ENCODE results near the gene POLR3F.

DNA sequence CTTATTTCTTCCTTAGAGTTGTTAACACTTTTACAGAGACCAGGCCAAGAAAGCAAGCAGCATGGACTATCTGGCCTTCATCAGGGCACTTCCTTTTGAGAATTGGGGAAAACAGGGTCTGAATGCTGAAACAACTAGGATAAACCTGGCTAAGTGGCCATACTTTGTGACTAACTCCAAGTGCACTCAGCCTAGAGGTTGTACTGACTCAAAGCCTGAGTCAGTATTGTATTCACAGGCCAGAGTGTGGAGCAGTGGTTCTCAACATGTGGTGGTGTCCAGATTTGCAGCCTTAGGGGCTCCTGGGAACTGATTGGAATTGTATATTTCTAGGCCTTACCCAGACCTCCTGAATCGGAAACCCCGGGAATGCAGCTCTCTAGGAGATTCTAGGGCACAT is 60.6 kb downstream of the POLR3F start:
- TF ChIP-seq, protein P1, sequence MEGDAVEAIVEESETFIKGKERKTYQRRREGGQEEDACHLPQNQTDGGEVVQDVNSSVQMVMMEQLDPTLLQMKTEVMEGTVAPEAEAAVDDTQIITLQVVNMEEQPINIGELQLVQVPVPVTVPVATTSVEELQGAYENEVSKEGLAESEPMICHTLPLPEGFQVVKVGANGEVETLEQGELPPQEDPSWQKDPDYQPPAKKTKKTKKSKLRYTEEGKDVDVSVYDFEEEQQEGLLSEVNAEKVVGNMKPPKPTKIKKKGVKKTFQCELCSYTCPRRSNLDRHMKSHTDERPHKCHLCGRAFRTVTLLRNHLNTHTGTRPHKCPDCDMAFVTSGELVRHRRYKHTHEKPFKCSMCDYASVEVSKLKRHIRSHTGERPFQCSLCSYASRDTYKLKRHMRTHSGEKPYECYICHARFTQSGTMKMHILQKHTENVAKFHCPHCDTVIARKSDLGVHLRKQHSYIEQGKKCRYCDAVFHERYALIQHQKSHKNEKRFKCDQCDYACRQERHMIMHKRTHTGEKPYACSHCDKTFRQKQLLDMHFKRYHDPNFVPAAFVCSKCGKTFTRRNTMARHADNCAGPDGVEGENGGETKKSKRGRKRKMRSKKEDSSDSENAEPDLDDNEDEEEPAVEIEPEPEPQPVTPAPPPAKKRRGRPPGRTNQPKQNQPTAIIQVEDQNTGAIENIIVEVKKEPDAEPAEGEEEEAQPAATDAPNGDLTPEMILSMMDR (IDR thresholded peaks at IDR 0.05; ENCODE audit: low read depth, low read length), result no peak
- no peak for TF ChIP-seq EZH2phosphoT487 (IDR thresholded peaks at IDR 0.05; ENCODE audit: low read depth)
